Testis (tissue), 2 donors: ENCODE measurements around the gene PARD6A.

ENCODE experiments used
- CTCF ChIP-seq, 3 experiments: fragments of 450-650 bp in 2 of 3; fragments of 200-600 bp in 1 of 3; sonication (generic) in 1 of 3; IDR thresholded peaks; one replicate each; pipeline ENCODE4 v1.5.1; 2016 to 2019; ENCODE audit warnings: antibody characterized with exemption in 3 of 3, mild to moderate bottlenecking in 2 of 3, moderate library complexity in 1 of 3
- POLR2A ChIP-seq: fragments of 450-650 bp; IDR thresholded peaks from one replicate; pipeline ENCODE4 v1.6.1; 2017; ENCODE audit warnings: antibody characterized with exemption, mild to moderate bottlenecking, moderate library complexity

- TF ChIP-seq CTCF (IDR thresholded peaks at IDR 0.05) (no peak), POLR2A (no peak)
Measured at GRCh38 chr16:67657751-67658518, 2.8 kb upstream of the PARD6A start.
